MM.1S (cell line): ENCODE data around the gene DUSP23.

Source experiments
- CTCF ChIP-seq: fragments of 300-600 bp; sonication (generic); IDR thresholded peaks from 2 replicates; pipeline ENCODE4 v1.5.1; 2016; ENCODE audit warnings: antibody characterized with exemption, low read length, mixed read lengths
- EZH2 ChIP-seq: fragments of 300-600 bp; sonication (generic); optimal IDR thresholded peaks from 2 replicates; pipeline ENCODE3; 2017; ENCODE audit warnings: low read depth, mild to moderate bottlenecking, antibody characterized with exemption, low read length, mixed read lengths
- EZH2phosphoT487 ChIP-seq: fragments of 300-600 bp; sonication (generic); IDR thresholded peaks from 2 replicates; pipeline ENCODE4 v1.6.1; 2018; ENCODE audit warnings: antibody characterized with exemption, low read length

- no peak for TF ChIP-seq EZH2
- TF ChIP-seq CTCF, result no peak
- TF ChIP-seq EZH2phosphoT487, result no peak
Observed at GRCh38 chr1:159786966-159787365, 6.2 kb downstream of the DUSP23 start.
